ENCODE measurements around the gene ORC5.
"Not testable (repeated sequence)": the region's sequence is repeated elsewhere in the genome, so short reads cannot be mapped to it uniquely, and the experiment has no call there.

The ORC5 gene

GRCh38 chr7:104179178-104179577 lies 28.6 kb downstream of the ORC5 start:
- no peak for DNase-seq

- DNase-seq, result not testable (repeated sequence)
Observed at GRCh38 chr7:104177565-104178083, 30.2 kb downstream of the ORC5 start.

DNA sequence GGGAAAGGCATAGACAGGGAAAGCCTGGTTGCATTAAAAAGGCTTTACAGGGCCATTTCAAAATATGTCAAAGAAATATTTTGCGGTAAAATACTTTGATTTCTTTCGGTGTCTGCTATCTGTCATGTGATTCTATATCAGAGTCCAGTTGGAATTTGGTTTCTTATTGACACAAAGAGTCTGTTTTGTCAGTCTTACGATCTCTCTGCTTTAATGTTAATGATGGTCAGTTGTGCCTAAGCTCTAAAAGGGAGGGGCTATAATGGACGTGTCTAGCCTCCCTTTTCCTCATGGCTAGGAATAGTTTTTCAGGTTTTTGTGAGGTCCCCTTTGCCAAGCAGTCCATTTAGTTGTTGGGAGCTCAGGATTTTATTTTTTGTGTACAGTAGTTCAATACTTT lies 31.5 kb downstream of the ORC5 start:
- DNase-seq, result no peak

- DNase-seq, result no peak
Observed at GRCh38 chr7:104175361-104175984, 32.3 kb downstream of the ORC5 start.

- DNase-seq, result no peak
Observed at GRCh38 chr7:104174798-104175197, 33.0 kb downstream of the ORC5 start.

DNA sequence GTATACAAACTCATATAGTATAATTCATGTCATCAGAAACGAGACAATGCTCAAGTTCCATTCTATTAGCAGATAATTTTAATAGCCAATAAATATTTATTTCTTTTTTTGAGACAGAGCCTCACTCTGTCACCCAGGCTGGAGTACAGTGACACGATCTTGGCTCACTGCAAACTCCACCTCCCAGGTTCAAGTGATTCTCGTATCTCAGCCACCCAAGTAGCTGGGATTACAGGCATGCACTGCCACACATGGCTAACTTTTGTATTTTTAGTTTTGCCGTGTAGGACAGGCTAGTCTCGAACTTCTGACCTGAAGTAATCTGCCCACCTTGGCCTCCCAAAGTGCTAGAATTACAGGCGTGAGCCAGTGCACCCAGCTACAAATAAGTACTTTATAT lies 45.7 kb downstream of the ORC5 start:
- DNase-seq, result no peak

GRCh38 chr7:104161244-104161643 lies 46.6 kb downstream of the ORC5 start:
- no peak for DNase-seq

- DNase-seq, result no peak
Observed at GRCh38 chr7:104160375-104160774, 47.4 kb downstream of the ORC5 start.

DNA sequence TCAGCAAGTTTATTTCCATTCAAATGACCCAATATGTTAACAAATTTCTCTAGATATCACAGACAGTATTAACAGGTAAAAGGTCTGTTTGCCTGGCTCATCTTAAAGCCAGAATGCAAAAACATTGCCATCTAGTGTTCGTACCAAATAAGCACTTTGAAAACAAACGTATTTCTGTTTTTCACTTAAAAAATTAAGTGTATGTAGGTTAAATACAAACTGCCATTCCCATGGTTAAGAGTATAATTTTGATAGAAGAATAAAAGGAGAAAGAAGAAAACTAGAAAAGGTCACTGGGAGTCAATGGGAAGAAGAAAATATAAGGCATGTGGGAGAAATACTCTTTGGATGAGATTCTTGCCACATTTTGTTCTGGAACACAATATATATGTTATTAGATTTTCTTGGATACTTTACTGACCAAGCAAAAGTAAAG lies 51.0 kb downstream of the ORC5 start:
- DNase-seq, result peak; percentile 14

DNA sequence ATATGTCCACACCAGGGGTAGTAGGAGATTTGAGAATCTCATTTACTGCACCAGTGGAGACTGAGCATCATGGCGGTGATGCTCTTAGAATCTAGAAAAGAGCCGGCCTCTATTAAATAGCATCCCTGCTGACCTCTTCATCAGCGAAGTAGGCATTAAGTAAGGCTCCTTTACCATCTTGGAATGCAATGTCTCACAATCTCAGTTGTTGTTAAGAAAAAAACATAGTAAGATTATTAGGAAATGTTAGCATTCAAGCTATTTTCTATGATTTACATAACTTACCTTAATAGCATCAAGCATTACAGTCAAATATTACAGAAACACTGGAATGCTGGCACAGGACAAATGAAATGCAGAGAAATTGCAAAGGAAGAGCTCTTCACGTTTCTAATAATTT lies 54.5 kb downstream of the ORC5 start:
- DNase-seq, result no peak

- no peak for DNase-seq
Observed at GRCh38 chr7:104152468-104152867, 55.3 kb downstream of the ORC5 start.

- DNase-seq, result no peak
Observed at GRCh38 chr7:104150470-104150869, 57.3 kb downstream of the ORC5 start.

DNA sequence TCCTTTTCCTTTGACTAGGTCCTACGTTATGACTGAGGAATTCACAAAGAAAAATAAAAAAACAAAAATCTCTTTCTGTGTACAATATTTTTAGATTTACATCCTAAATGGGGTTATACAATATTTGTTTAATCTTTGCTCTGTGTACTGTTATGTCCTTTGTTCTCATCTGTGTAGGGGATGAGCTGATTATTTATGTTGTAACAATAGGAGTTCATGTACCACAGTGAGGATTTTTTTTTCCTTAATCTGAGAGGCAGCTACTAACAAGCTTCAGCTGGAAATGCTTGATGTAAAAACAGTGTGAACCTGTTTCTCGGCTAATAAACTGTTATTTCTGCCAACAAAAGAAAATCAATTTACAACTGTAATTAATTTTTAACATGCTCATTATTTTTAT lies 58.0 kb downstream of the ORC5 start:
- no peak for DNase-seq

- DNase-seq, result no peak
Observed at GRCh38 chr7:104142147-104142546, 65.7 kb downstream of the ORC5 start.

GRCh38 chr7:104137971-104138370 lies 69.8 kb downstream of the ORC5 start:
- no peak for DNase-seq

DNA sequence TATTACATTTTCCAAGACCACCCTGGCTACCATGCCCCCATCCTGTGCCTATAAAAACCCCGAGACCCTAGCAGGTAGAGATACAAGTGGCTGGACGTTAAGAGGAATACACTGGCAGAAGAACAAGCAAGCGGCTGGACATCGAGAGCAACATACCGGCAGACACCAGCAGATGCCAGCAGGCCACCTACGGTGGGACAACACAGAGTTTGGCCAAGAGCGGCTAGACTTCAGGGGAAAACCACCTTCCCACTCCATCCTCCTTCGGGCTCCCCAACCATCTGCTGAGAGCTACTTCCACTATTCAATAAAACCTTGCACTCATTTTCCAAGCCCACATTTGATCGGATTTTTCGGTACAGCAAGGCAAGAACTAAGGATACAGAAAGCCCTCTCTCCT lies 70.3 kb downstream of the ORC5 start:
- DNase-seq, result no peak

GRCh38 chr7:104136981-104137380 lies 70.8 kb downstream of the ORC5 start:
- DNase-seq, result no peak

GRCh38 chr7:104136561-104136960 lies 71.3 kb downstream of the ORC5 start:
- no peak for DNase-seq

DNA sequence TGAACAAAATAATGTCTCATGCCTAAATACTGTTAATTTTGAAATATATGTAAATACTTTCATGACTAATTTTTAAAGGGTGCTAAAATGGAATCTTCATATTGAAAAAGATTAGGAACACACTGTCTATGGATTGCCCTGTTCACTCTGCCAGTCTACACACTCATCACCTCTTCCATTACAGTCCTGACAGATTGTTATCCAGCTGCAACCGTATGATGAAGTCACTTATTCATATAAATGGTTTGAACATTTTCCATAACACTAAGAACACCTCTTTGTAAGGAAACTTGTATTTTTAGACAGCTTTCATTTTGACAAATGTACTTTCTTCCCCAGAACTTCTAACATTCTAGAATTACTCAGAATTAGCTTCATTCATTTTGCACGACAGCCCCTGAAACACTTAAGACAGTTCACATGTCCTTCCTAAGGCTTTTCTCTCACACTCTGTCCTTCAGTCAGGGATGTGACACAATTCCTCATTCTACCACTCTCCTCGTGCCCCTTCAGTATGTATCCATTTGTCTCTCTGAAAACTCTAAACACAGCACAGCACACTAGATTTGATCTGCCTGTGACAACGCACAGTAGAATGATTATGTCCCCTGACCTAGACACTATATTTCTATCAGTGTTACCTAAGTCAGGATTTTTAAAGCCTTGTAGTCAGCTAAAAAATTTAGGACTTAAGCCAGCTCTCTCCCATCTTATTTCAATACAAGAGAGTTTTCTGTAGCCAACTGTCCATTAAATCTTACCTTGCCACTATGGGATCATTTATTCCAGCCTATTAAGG lies 71.9 kb downstream of the ORC5 start:
- no peak for DNase-seq

DNA sequence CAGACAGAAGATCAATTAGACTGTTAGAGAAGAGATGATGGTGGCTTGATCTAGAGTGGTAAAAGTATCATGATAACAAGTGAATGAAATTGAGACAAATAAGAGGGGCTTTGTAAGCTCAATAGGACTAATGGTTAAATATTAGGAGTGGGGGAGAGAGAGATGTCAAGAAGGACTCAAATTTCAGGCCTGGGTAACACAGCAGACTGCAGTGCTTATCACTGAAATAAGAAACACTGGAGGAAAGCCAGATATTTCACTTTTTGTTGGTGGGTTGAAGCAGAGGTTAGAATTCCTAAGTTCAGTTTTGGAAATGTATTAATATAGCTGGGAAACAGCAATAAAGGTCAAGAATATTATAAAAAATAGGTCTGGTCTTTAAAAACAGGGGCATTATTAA lies 74.6 kb downstream of the ORC5 start:
- DNase-seq, result no peak

DNA sequence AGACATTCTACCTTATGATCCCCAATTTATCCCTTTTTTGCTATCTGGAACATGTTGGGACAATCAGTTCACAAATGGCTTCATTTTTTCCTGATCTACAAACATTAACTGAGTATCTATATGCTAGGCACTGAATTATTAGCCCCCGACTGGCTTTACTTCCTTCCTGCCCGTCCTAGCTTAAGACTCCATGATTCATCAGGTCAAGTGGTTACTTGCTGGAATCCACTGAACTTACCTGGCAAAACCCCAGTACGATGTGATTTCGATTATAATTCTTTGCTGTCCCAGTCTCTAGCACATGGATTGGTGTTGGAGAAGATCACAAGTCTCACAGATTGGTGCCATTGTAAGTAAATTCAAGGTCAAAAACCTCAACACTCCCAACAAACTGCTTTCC lies 77.1 kb downstream of the ORC5 start:
- no peak for DNase-seq

DNA sequence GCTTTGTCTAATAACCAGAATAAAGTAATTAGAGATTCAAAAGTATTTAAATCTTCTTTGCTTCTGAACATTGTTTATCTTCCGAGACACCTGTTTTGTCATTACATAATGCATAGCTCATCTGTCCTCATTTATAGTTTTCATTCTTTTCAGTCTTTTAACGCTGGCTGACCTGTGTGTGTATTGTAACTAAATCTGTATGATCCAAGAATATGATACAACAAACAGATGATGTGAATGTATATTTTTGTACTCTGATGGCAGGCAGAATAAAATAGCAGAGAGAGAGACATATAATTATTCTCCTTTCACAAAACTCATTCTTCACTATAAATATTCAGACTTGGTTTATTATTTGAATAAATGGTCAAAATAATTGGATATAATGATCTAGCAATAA lies 80.6 kb downstream of the ORC5 start:
- DNase-seq, result no peak

DNA sequence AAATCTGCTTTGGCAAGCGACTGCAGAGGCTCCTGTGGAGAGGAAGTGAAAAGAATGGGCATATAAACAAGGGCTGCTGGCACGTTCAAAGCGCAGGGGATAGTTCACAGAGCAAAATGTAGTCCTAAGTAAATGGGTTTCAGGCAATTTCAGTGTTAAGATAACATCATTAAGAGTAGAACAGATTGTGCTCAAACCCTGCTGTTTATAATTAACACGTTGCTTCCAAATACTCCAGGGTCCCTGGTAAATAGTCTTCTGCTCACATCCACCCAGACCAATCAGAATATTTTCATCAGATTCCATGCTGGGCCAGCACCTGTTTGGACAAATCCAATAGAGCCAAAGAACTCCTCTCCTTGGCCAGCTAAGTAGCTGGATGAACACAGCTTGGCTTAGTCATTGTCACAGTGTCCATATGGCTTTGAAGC lies 81.4 kb downstream of the ORC5 start:
- peak; percentile 14 for DNase-seq

GRCh38 chr7:104124893-104125477 lies 82.8 kb downstream of the ORC5 start:
- no peak for DNase-seq

All from retina (tissue), 1 donor.